RCC 7860 (cell line): Measurements from ENCODE around the gene MMS22L.

ENCODE experiments used
- DNase-seq: peaks from one replicate; pipeline ENCODE4 v3.0.0-alpha.2; 2015; ENCODE audit warnings: low spot score
- FAIRE-seq: peaks from 2 replicates; lab custom pipeline; 2012; peaks lifted over from hg19 to GRCh38; lab: Jason Lieb, UNC

Gene MMS22L

GRCh38 chr6:97097068-97098047 lies 185.7 kb downstream of the MMS22L start:
- DNase-seq: no peak
- no peak for FAIRE-seq

DNA sequence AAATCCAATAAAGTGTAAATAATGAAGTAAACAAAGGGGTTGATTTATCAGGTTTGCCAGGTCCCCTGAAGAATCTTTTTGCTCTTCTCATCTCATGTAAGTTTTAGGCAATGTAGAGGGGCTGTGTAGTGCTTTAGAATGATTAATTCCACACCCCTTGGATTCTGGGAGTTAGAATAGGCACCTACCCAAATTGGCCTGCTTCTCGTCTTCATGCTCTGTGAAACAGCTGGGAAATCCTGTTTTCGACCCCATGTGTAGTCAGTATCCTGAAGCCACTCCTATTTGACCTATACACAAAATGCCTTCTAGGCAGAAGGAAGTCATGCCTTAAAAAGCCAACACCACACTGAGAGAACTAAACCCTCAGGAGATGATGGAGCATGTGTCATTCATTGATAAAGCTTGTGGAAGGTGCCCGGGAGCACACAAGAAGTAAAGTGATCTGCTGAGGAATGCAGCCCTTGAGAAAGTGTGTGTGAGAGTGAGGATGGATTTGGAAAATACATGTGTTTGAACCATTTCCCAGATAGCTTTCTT lies 187.6 kb downstream of the MMS22L start:
- DNase-seq: no peak

GRCh38 chr6:97094376-97094775 lies 188.6 kb downstream of the MMS22L start:
- DNase-seq: no peak
- no peak for FAIRE-seq

More for the DNA sequence above, 187.6 kb downstream of the MMS22L start:
- FAIRE-seq: no peak

GRCh38 chr6:97092673-97093305 lies 190.2 kb downstream of the MMS22L start:
- DNase-seq (no peak), FAIRE-seq (no peak)
